Measurements from ENCODE around the gene ADAMTS14. TPM values are rescaled to one million over a fixed set of nuclear protein-coding genes. Genes with fewer than 3 reads are reported as not detected.
A peak's percentile ranks its signal among the peaks of the same experiment; 100 is the strongest.
"Not testable (repeated sequence)": the region's sequence is repeated elsewhere in the genome, so short reads cannot be mapped to it uniquely, and the experiment has no call there.

The ADAMTS14 gene
- polyA plus RNA-seq, 1 donor (not counting 4 experiments of a cell fraction or from before 2014, with no cell fraction given), result 0.09 TPM

DNA sequence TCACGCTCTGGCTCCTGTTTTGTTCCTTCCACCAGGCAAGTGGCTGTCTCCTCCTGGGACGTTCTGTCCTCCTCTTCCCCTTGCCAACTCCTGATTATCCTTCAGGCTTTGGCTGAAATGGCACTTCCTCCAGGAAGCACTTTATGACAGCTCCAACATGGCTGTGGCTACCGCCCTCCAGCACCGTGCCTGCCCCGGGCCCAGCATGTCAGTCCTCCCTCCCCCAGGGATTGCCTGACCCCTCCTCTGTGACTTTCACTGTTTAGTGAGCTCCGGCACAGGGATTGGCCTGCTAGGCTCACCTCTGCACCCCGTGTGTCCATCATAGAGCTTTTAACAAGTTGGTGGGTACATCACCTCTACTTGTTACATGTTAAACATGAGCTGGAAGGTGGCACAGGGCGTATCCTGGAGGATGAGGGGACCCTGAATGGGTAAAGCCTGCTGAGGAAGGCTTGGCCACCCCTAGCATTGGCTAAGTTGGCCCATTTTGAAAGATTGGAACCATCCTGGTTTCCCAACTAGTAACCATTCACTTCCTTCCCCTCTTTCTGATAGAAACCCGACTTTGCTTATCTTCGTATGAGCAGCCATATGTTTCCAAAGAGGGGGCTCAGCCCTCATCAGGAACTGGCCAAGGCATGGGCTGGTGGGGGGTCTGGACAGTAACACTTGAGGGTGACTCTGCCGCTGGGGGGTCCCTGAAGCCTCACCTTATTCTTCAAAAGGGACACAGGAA is 10.5 kb upstream of the ADAMTS14 start:
- H2AFZ ChIP-seq (ENCODE audit: control insufficient read depth, low read length), result no peak overlapping the region
- no peaks in the 10 kb centered on the region for H3K79me2 ChIP-seq (ENCODE audit: control insufficient read depth, insufficient read depth, low read length)
- no peaks in the 10 kb centered on the region for H3K36me3 ChIP-seq (ENCODE audit: control insufficient read depth in 2 of 2, extremely low read depth in 1 of 2, insufficient read depth in 2 of 2, low read length in 2 of 2)
- no peak overlapping the region for H3K9ac ChIP-seq (ENCODE audit: control insufficient read depth, extremely low read depth, insufficient read depth, low read length)
- FAIRE-seq (no peak), DNase-seq (ENCODE audit: low read depth, low spot score) (no peak)
- dilution Hi-C loops (cut with MboI; ENCODE audit: extremely low pct_ligation_motif_present, low sequenced_read_pairs), result no loop called here
- H3K4me3 ChIP-seq (ENCODE audit: control insufficient read depth in 2 of 3, extremely low read depth in 1 of 3, insufficient read depth in 2 of 3, low read depth in 1 of 3, low read length in 3 of 3), result no peak overlapping the region
- no peaks in the 10 kb centered on the region for H4K20me1 ChIP-seq (ENCODE audit: control insufficient read depth, extremely low read depth, insufficient read depth, low read length)
- no peak overlapping the region for H3K27ac ChIP-seq (ENCODE audit: control insufficient read depth, insufficient read depth, low read length)
- peaks cover 19% of the 10 kb centered on the region for H3K4me1 ChIP-seq (ENCODE audit: control insufficient read depth, extremely low read depth, insufficient read depth, low read length)
- peaks cover 1% of the 10 kb centered on the region for H3K9me3 ChIP-seq (ENCODE audit: control insufficient read depth, low read depth, low read length)
- H3K9me1 ChIP-seq (ENCODE audit: control insufficient read depth, extremely low read depth, insufficient read depth, low read length), result peaks cover 1% of the 10 kb centered on the region
- H3K4me2 ChIP-seq (ENCODE audit: control insufficient read depth, extremely low read depth, insufficient read depth, low read depth, low read length), result no peak overlapping the region
- peaks cover 7% of the 10 kb centered on the region for H3K27me3 ChIP-seq (ENCODE audit: control insufficient read depth, extremely low read depth, insufficient read depth, low read length)
- TF ChIP-seq, protein P1, sequence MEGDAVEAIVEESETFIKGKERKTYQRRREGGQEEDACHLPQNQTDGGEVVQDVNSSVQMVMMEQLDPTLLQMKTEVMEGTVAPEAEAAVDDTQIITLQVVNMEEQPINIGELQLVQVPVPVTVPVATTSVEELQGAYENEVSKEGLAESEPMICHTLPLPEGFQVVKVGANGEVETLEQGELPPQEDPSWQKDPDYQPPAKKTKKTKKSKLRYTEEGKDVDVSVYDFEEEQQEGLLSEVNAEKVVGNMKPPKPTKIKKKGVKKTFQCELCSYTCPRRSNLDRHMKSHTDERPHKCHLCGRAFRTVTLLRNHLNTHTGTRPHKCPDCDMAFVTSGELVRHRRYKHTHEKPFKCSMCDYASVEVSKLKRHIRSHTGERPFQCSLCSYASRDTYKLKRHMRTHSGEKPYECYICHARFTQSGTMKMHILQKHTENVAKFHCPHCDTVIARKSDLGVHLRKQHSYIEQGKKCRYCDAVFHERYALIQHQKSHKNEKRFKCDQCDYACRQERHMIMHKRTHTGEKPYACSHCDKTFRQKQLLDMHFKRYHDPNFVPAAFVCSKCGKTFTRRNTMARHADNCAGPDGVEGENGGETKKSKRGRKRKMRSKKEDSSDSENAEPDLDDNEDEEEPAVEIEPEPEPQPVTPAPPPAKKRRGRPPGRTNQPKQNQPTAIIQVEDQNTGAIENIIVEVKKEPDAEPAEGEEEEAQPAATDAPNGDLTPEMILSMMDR (optimal IDR thresholded peaks at IDR 0.05 in 1 of 3, IDR thresholded peaks at IDR 0.05 in 1 of 3, conservative IDR thresholded peaks at IDR 0.05 in 1 of 3; ENCODE audit: extremely low read depth in 1 of 3, insufficient read depth in 2 of 3, low read length in 3 of 3), result no peak
- TF ChIP-seq EZH2 (IDR thresholded peaks at IDR 0.05; ENCODE audit: low read length), result no peak

GRCh38 chr10:70662362-70663220 is 9.7 kb upstream of the ADAMTS14 start:
- dilution Hi-C loops (cut with MboI; ENCODE audit: extremely low pct_ligation_motif_present, low sequenced_read_pairs), result no loop called here
- no peak overlapping the region for H3K4me3 ChIP-seq (ENCODE audit: control insufficient read depth in 2 of 3, extremely low read depth in 1 of 3, insufficient read depth in 2 of 3, low read depth in 1 of 3, low read length in 3 of 3)
- H3K79me2 ChIP-seq (ENCODE audit: control insufficient read depth, insufficient read depth, low read length), result no peaks in the 10 kb centered on the region
- peaks cover 15% of the 10 kb centered on the region for H3K4me1 ChIP-seq (ENCODE audit: control insufficient read depth, extremely low read depth, insufficient read depth, low read length)
- H2AFZ ChIP-seq (ENCODE audit: control insufficient read depth, low read length), result no peak overlapping the region
- no peak for DNase-seq (ENCODE audit: low read depth, low spot score)
- TF ChIP-seq, protein P1 (optimal IDR thresholded peaks at IDR 0.05 in 1 of 3, IDR thresholded peaks at IDR 0.05 in 1 of 3, conservative IDR thresholded peaks at IDR 0.05 in 1 of 3; ENCODE audit: extremely low read depth in 1 of 3, insufficient read depth in 2 of 3, low read length in 3 of 3), result no peak
- no peak for TF ChIP-seq EZH2 (IDR thresholded peaks at IDR 0.05; ENCODE audit: low read length)
- no peak overlapping the region for H3K27ac ChIP-seq (ENCODE audit: control insufficient read depth, insufficient read depth, low read length)
- no peaks in the 10 kb centered on the region for H3K36me3 ChIP-seq (ENCODE audit: control insufficient read depth in 2 of 2, extremely low read depth in 1 of 2, insufficient read depth in 2 of 2, low read length in 2 of 2)
- H3K9me3 ChIP-seq (ENCODE audit: control insufficient read depth, low read depth, low read length), result peaks cover 1% of the 10 kb centered on the region
- H4K20me1 ChIP-seq (ENCODE audit: control insufficient read depth, extremely low read depth, insufficient read depth, low read length), result no peaks in the 10 kb centered on the region
- no peak for FAIRE-seq
- no peak overlapping the region for H3K9ac ChIP-seq (ENCODE audit: control insufficient read depth, extremely low read depth, insufficient read depth, low read length)
- H3K4me2 ChIP-seq (ENCODE audit: control insufficient read depth, extremely low read depth, insufficient read depth, low read depth, low read length), result no peak overlapping the region
- H3K27me3 ChIP-seq (ENCODE audit: control insufficient read depth, extremely low read depth, insufficient read depth, low read length), result peaks cover 15% of the 10 kb centered on the region
- no peaks in the 10 kb centered on the region for H3K9me1 ChIP-seq (ENCODE audit: control insufficient read depth, extremely low read depth, insufficient read depth, low read length)

- dilution Hi-C loops (cut with MboI; ENCODE audit: extremely low pct_ligation_motif_present, low sequenced_read_pairs), result not testable (repeated sequence)
Observed at GRCh38 chr10:70663458-70664409, 8.6 kb upstream of the ADAMTS14 start.

More at GRCh38 chr10:70663458-70664409, 8.6 kb upstream of the ADAMTS14 start:
- peak overlapping the region; percentile 40 for H3K4me2 ChIP-seq (ENCODE audit: control insufficient read depth, extremely low read depth, insufficient read depth, low read depth, low read length)
- not testable (repeated sequence) for H3K79me2 ChIP-seq (ENCODE audit: control insufficient read depth, insufficient read depth, low read length); H4K20me1 ChIP-seq (ENCODE audit: control insufficient read depth, extremely low read depth, insufficient read depth, low read length); FAIRE-seq; H3K36me3 ChIP-seq (ENCODE audit: control insufficient read depth in 2 of 2, extremely low read depth in 1 of 2, insufficient read depth in 2 of 2, low read length in 2 of 2); H3K27ac ChIP-seq (ENCODE audit: control insufficient read depth, insufficient read depth, low read length); H3K9me3 ChIP-seq (ENCODE audit: control insufficient read depth, low read depth, low read length); H3K4me3 ChIP-seq (ENCODE audit: control insufficient read depth in 2 of 3, extremely low read depth in 1 of 3, insufficient read depth in 2 of 3, low read depth in 1 of 3, low read length in 3 of 3); DNase-seq (ENCODE audit: low read depth, low spot score); H2AFZ ChIP-seq (ENCODE audit: control insufficient read depth, low read length); H3K9me1 ChIP-seq (ENCODE audit: control insufficient read depth, extremely low read depth, insufficient read depth, low read length)
- H3K27me3 ChIP-seq (ENCODE audit: control insufficient read depth, extremely low read depth, insufficient read depth, low read length), result peaks cover 17% of the 10 kb centered on the region
- peak overlapping the region; percentile 43 for H3K9ac ChIP-seq (ENCODE audit: control insufficient read depth, extremely low read depth, insufficient read depth, low read length)
- peaks cover 18% of the 10 kb centered on the region for H3K4me1 ChIP-seq (ENCODE audit: control insufficient read depth, extremely low read depth, insufficient read depth, low read length)
